Sigmoid colon (tissue), 7 donors: ENCODE results near the gene CDK19. TPM values are rescaled to one million over a fixed set of nuclear protein-coding genes. Genes with fewer than 3 reads are reported as not detected.

Source experiments
- DNase-seq: peaks from one replicate; pipeline ENCODE4 v3.0.0-alpha.2; 2019
- H3K27ac ChIP-seq, 4 donors: fragments of 200-600 bp; sonication (generic); one replicate each; pipeline ENCODE4 v1.5.1; 2016 to 2019; ENCODE audit warnings: mild to moderate bottlenecking in 1 of 4
- H3K27me3 ChIP-seq, 3 donors: fragments of 200-600 bp; sonication (generic); one replicate each; pipeline ENCODE4 v1.5.1; 2019; ENCODE audit warnings: mild to moderate bottlenecking in 1 of 3
- H3K36me3 ChIP-seq, 4 donors: fragments of 200-600 bp; sonication (generic); one replicate each; pipeline ENCODE4 v1.5.1; 2016 to 2019
- H3K4me1 ChIP-seq, 4 donors: fragments of 200-600 bp; sonication (generic); one replicate each; pipeline ENCODE4 v1.5.1; 2017 to 2019
- H3K4me3 ChIP-seq, 4 donors: fragments of 200-600 bp; sonication (generic); one replicate each; pipeline ENCODE4 v1.5.1; 2017 to 2019; ENCODE audit warnings: mild to moderate bottlenecking in 2 of 4, moderate library complexity in 1 of 4
- H3K9me3 ChIP-seq, 4 donors: fragments of 200-600 bp in 3 of 4; sonication (generic) in 3 of 4; one replicate each; pipeline versions ENCODE4 v1.5.1 to v1.6.1; 2013 to 2019
- EP300 ChIP-seq, 4 donors: sonication (generic); formaldehyde crosslinking; IDR thresholded peaks; one replicate each; pipeline ENCODE4 v1.6.1; 2017; ENCODE audit warnings: antibody characterized with exemption in 4 of 4
- POLR2A ChIP-seq, 2 donors: fragments of 450-650 bp; IDR thresholded peaks; one replicate each; pipeline ENCODE4 v1.6.1; 2016; ENCODE audit warnings: antibody characterized with exemption in 2 of 2, mild to moderate bottlenecking in 2 of 2, moderate library complexity in 2 of 2
- POLR2AphosphoS5 ChIP-seq, 4 donors: sonication (generic); formaldehyde crosslinking; IDR thresholded peaks; one replicate each; pipeline ENCODE4 v1.6.1; 2017; ENCODE audit warnings: antibody characterized with exemption in 4 of 4
- WGBS, 2 donors: extraction: QIAGEN DNeasy Blood & Tissue Kit; methylation state at CpG; one replicate each; pipeline ENCODE4 v1.1.7; 2013; 5-methylcytosine and 5-hydroxymethylcytosine counted together
- intact Hi-C: fragments of 100-400 bp; cut with DNase I; formaldehyde crosslinking; loops from one replicate; pipeline ENCODE4 v1.15.1; 2023
- polyA plus RNA-seq, 3 donors: library from polyadenylated mRNA; stranded (reverse); fragments of 200-250 nt; gene quantifications; one replicate each; pipeline ENCODE4 v1.2.3, GENCODE V29; 2013
- total RNA-seq, 4 donors: library from RNA; depleted of rRNA; stranded (reverse); fragments of >200 nt; gene quantifications; one replicate each; pipeline ENCODE4 v1.1.0, GENCODE V29; 2016
- TF ChIP-seq, protein P1 (sequence below), 4 experiments: fragments of 450-650 bp in 3 of 4; fragments of 200-600 bp in 1 of 4; IDR thresholded peaks; one replicate each; pipeline ENCODE4 v1.5.1; 2016 to 2019; ENCODE audit warnings: antibody characterized with exemption in 4 of 4, mild to moderate bottlenecking in 3 of 4, moderate library complexity in 2 of 4
- donor health status: healthy with polysubstance abuse.
- donor health status: Bipolar disorder and iron deficiency.
- donor health status: healthy.

CDK19 gene
- total and polyA plus RNA-seq, 7 donors: 6.7 to 17.8 (median 12.1) TPM

DNA sequence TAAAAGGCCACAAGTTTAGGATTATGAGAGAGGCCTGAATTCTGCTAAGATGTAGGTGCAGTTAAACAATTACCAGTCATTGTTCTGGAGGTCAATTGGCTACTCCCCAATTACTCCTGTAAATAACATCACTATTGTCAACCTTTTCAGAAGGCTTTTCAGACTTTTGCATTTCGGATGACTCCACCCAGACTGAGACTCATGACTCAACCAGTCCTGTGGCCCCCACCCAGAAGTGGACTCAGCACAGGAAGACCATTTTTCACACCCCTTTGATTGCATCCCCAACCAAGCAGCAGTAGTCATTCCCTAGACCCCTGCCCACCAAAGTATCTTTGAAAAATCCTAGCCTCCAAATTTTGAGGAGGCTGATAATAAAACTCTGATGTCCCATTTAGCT lies 199.5 kb downstream of the CDK19 start:
- no peak for TF ChIP-seq POLR2AphosphoS5 (IDR thresholded peaks at IDR 0.05)
- TF ChIP-seq POLR2A (IDR thresholded peaks at IDR 0.05): no peak
- TF ChIP-seq, protein P1, sequence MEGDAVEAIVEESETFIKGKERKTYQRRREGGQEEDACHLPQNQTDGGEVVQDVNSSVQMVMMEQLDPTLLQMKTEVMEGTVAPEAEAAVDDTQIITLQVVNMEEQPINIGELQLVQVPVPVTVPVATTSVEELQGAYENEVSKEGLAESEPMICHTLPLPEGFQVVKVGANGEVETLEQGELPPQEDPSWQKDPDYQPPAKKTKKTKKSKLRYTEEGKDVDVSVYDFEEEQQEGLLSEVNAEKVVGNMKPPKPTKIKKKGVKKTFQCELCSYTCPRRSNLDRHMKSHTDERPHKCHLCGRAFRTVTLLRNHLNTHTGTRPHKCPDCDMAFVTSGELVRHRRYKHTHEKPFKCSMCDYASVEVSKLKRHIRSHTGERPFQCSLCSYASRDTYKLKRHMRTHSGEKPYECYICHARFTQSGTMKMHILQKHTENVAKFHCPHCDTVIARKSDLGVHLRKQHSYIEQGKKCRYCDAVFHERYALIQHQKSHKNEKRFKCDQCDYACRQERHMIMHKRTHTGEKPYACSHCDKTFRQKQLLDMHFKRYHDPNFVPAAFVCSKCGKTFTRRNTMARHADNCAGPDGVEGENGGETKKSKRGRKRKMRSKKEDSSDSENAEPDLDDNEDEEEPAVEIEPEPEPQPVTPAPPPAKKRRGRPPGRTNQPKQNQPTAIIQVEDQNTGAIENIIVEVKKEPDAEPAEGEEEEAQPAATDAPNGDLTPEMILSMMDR (IDR thresholded peaks at IDR 0.05): no peak
- no peak for TF ChIP-seq EP300 (IDR thresholded peaks at IDR 0.05)
- no peak for DNase-seq
- no peaks in the 10 kb centered on the region for H3K9me3 ChIP-seq
- no peaks in the 10 kb centered on the region for H3K27me3 ChIP-seq
- intact Hi-C loops: no loop called here
- peaks cover 0 to 19% (median 0%) of the 10 kb centered on the region in 4 donors for H3K36me3 ChIP-seq
- 84 to 90% methylated on average over 1 of the region's 1 CpG for WGBS, 2 donors
- H3K27ac ChIP-seq: no peak overlapping the region
- H3K4me1 ChIP-seq: no peaks in the 10 kb centered on the region
- H3K4me3 ChIP-seq: no peak overlapping the region

DNA sequence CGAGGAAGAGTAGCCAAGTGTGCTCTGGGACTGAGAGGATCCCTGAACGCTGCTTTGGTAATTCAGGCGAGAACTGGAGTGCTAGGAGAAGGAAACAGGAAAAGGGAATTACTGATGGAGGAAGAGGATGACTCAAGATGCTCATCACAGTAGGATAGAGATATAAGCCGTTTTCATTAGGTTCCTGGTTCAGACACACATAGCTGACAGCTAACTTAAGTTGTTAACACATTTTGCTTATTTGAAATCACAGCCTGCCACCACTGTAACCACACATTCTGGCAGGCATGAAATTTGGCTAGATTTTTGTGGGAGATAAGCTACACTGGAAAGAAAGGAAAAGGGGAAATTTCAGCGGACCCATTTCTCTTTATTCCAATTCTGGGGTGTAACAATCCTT lies 200.7 kb downstream of the CDK19 start:
- DNase-seq: no peak
- intact Hi-C loops: no loop called here
- 67 to 91% methylated on average over 5 of the region's 5 CpGs for WGBS, 2 donors
- H3K4me1 ChIP-seq: peaks cover 0 to under 1% (median 0%) of the 10 kb centered on the region in 4 donors
- H3K9me3 ChIP-seq: no peaks in the 10 kb centered on the region
- H3K27me3 ChIP-seq: no peaks in the 10 kb centered on the region
- TF ChIP-seq EP300 (IDR thresholded peaks at IDR 0.05) (no peak), POLR2A (IDR thresholded peaks at IDR 0.05) (no peak), POLR2AphosphoS5 (IDR thresholded peaks at IDR 0.05) (no peak)
- TF ChIP-seq, protein P1 (IDR thresholded peaks at IDR 0.05): no peak
- H3K36me3 ChIP-seq: peaks cover 0 to 19% (median 0%) of the 10 kb centered on the region in 4 donors
- no peak overlapping the region for H3K4me3 ChIP-seq
- H3K27ac ChIP-seq: no peak overlapping the region

DNA sequence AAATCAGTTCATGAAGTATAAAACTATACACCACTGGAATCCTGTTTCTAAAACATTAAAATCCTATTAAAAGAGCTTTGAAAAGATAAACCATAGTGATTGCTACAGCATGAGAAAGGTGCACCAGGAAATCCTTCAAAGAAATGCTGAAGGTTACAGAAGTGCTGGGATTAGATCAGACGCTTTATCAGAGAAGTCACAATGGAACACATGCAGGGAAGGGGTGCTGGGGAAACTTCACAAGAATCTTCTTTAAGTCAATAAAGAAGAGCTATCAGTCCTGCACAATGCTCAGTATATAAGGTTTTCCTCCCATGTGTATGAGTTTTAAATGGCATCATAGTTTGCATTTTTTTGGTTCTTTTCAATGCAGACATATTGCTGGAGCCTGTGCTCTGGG lies 201.2 kb downstream of the CDK19 start:
- DNase-seq: no peak
- TF ChIP-seq, protein P1 (IDR thresholded peaks at IDR 0.05): no peak
- TF ChIP-seq POLR2A (IDR thresholded peaks at IDR 0.05): no peak
- TF ChIP-seq EP300 (IDR thresholded peaks at IDR 0.05): no peak
- TF ChIP-seq POLR2AphosphoS5 (IDR thresholded peaks at IDR 0.05): no peak
- H3K4me1 ChIP-seq: peaks cover 0 to 5% (median 5%) of the 10 kb centered on the region in 4 donors
- H3K9me3 ChIP-seq: no peaks in the 10 kb centered on the region
- no peak overlapping the region for H3K27ac ChIP-seq
- intact Hi-C loops: no loop called here
- H3K4me3 ChIP-seq: no peak overlapping the region
- no peaks in the 10 kb centered on the region for H3K27me3 ChIP-seq
- peaks cover 0 to 19% (median 0%) of the 10 kb centered on the region in 4 donors for H3K36me3 ChIP-seq
- 88 to 96% methylated on average over 1 of the region's 1 CpG for WGBS, 2 donors

DNA sequence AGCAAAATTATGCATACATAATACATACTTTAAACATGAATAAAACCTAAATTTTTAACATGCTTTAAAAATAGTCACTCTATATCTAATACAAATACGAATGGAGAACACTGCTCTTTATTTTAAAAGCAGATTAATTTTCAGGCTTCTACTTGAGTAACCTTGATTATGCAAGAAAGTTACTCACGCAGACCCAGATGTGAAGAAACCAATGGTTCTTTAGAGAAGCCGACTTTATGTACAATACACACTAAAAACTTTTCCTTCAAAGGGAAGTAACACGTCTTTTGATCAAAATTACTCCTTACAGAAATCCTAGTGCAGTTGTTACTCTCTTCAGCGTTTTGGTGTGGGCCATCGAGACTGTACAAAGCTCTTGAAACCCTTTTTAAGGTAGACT lies 201.9 kb downstream of the CDK19 start:
- Histone ChIP-seq H3K9me3 (no peaks in the 10 kb centered on the region), H3K27me3 (no peaks in the 10 kb centered on the region), H3K27ac (no peak overlapping the region), H3K4me1 (peaks cover 0 to 10% (median 8%) of the 10 kb centered on the region in 4 donors), H3K36me3 (peaks cover 0 to 19% (median 0%) of the 10 kb centered on the region in 4 donors), H3K4me3 (no peak overlapping the region)
- no peak for DNase-seq
- 92 to 94% methylated on average over 6 of the region's 6 CpGs for WGBS, 2 donors
- TF ChIP-seq EP300 (IDR thresholded peaks at IDR 0.05): no peak
- no peak for TF ChIP-seq POLR2AphosphoS5 (IDR thresholded peaks at IDR 0.05)
- TF ChIP-seq POLR2A (IDR thresholded peaks at IDR 0.05): no peak
- TF ChIP-seq, protein P1 (IDR thresholded peaks at IDR 0.05): no peak
- intact Hi-C loops: no loop called here

DNA sequence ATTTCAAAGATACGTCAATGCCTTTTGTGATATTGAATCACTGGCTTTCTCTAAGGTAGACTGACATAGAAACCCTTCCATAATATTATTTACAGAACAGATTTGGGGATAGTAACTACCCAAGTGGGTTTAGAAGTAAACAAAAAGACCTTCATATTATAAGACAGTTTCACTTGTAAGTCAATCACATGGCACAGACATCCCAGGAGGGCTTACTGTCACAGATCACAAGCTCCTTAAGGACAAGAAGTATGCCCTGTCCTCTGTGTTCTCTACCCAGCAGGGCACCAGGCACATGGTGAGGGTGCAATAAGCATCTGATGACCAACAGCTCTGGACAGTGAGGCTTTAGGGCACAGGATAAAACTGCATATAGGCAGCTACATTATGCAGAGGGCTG lies 203.0 kb downstream of the CDK19 start:
- H3K4me3 ChIP-seq: no peak overlapping the region
- intact Hi-C loops: no loop called here
- no peak for DNase-seq
- H3K27me3 ChIP-seq: no peaks in the 10 kb centered on the region
- H3K4me1 ChIP-seq: peaks cover 0 to 10% (median 8%) of the 10 kb centered on the region in 4 donors
- H3K36me3 ChIP-seq: peaks cover 0 to 19% (median 0%) of the 10 kb centered on the region in 4 donors
- no peaks in the 10 kb centered on the region for H3K9me3 ChIP-seq
- no peak overlapping the region for H3K27ac ChIP-seq
- TF ChIP-seq POLR2AphosphoS5 (IDR thresholded peaks at IDR 0.05) (no peak), POLR2A (IDR thresholded peaks at IDR 0.05) (no peak), EP300 (IDR thresholded peaks at IDR 0.05) (no peak)
- TF ChIP-seq, protein P1 (IDR thresholded peaks at IDR 0.05): no peak
- 87 to 97% methylated on average over 1 of the region's 1 CpG for WGBS, 2 donors
